Bronchial epithelial cell (primary cell): ENCODE results near the gene GRM5. TPM values are rescaled to one million over a fixed set of nuclear protein-coding genes. Genes with fewer than 3 reads are reported as not detected.
"Not testable (repeated sequence)": the region's sequence is repeated elsewhere in the genome, so short reads cannot be mapped to it uniquely, and the experiment has no call there.

Source experiments
- DNase-seq: peaks from one replicate; pipeline ENCODE4 v3.0.0-alpha.2; 2010; ENCODE audit warnings: low read depth
- FAIRE-seq: peaks from 2 replicates; lab custom pipeline; 2011; peaks lifted over from hg19 to GRCh38; lab: Jason Lieb, UNC
- H3K27me3 ChIP-seq: 2 replicates; pipeline ENCODE4 v1.5.1; 2011; ENCODE audit warnings: low read length; ENCODE audit not compliant: control insufficient read depth, insufficient read depth
- H3K36me3 ChIP-seq: 2 replicates; pipeline ENCODE4 v1.5.1; 2011; ENCODE audit warnings: low read length; ENCODE audit not compliant: control insufficient read depth, insufficient read depth
- H3K4me3 ChIP-seq: 2 replicates; pipeline ENCODE4 v1.5.1; 2011; ENCODE audit warnings: mild to moderate bottlenecking, low read depth, low read length, control low read depth
- CTCF ChIP-seq: IDR thresholded peaks from 2 replicates; pipeline ENCODE4 v1.5.1; 2011; ENCODE audit warnings: mild to moderate bottlenecking, moderate library complexity, low read length, control low read depth, inconsistent platforms; ENCODE audit not compliant: insufficient read depth, severe bottlenecking
- total RNA-seq: library from RNA; depleted of rRNA; stranded (reverse); fragments of >200 nt; gene quantifications from 2 replicates; pipeline ENCODE4 v1.2.1, GENCODE V29; 2014

Gene GRM5
- total RNA-seq, 1 donor from 2014 or later = not detected

DNA sequence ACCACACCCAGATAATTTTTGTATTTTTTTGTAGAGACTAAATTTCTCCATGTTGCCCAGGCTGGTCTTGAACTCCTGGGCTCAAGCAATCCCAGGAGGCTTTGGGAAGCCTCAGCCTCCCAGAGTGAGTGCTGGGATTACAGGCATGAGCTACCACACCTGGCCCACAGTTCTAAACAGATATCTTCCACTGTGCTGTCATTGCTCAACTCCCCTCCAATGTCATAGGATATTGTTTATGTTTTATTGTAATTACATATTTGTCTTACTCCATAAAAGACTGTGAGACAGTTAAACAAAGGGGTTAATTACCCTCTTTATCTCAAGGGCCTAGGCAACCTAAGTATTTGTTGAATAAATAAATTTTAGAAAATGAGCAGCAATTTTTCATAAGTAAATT is 204.2 kb downstream of the GRM5 start:
- Histone ChIP-seq H3K4me3 (no peak overlapping the region), H3K27me3 (no peaks in the 10 kb centered on the region), H3K36me3 (no peaks in the 10 kb centered on the region)
- no peak for TF ChIP-seq CTCF
- FAIRE-seq = no peak
- no peak for DNase-seq

DNA sequence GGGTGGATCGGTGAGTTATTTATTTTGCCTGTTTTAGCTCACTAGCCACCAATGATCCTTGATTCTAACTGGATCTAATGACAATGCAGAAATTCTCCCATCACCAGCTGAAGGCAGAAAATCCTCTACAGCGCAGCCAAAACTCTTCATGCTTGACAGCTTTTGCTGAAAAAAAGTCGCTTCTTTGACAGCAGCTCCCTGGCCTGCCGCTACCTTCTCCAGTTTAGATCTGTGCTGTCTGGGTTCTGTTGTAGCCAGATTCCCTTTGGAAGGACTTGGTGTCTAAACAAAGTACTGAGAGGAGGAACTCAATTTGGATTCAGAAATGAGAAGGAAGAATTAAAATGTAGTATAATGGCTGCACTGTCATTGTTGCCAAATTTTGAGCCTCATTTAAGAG is 205.4 kb downstream of the GRM5 start:
- H3K4me3 ChIP-seq, DNase-seq, H3K27me3 ChIP-seq, H3K36me3 ChIP-seq: not testable (repeated sequence)
- peak; percentile 52 for FAIRE-seq

- not testable (repeated sequence) for H3K27me3 ChIP-seq, DNase-seq, H3K36me3 ChIP-seq, H3K4me3 ChIP-seq, FAIRE-seq
Measured at GRCh38 chr11:88853963-88854362, 211.8 kb downstream of the GRM5 start.

- FAIRE-seq, H3K27me3 ChIP-seq, H3K36me3 ChIP-seq, DNase-seq, H3K4me3 ChIP-seq: not testable (repeated sequence)
Measured at GRCh38 chr11:88851547-88851946, 214.2 kb downstream of the GRM5 start.

- peak; percentile 72 for FAIRE-seq
- not testable (repeated sequence) for DNase-seq, H3K4me3 ChIP-seq, H3K27me3 ChIP-seq, H3K36me3 ChIP-seq
Measured at GRCh38 chr11:88849773-88850172, 216.0 kb downstream of the GRM5 start.

- Histone ChIP-seq H3K27me3 (no peaks in the 10 kb centered on the region), H3K4me3 (no peak overlapping the region), H3K36me3 (no peaks in the 10 kb centered on the region)
- FAIRE-seq = no peak
- no peak for TF ChIP-seq CTCF
- DNase-seq = peak; percentile 76
Measured at GRCh38 chr11:88849368-88849767, 216.4 kb downstream of the GRM5 start.

DNA sequence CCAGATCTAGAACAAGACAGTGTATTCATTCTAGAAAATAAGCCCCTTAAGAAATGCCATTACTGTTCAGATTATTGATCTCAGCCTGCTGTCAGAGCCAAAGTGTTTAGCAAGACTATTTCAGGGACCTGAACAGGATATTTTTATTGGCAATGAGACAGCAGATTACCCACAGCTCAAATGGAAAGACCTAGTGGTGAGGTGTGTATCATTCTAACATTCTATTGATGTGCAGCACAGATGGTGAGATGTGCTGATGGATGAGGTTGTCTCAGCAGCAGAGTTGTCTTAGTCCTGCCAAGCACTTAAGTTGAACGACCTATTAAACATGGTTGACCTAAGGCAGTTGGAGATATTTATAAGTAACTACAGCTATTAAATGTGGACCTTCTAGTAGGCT is 219.5 kb downstream of the GRM5 start:
- H3K27me3 ChIP-seq, DNase-seq, H3K36me3 ChIP-seq, H3K4me3 ChIP-seq: not testable (repeated sequence)
- FAIRE-seq = peak; percentile 40

GRCh38 chr11:88844941-88845340 is 220.8 kb downstream of the GRM5 start:
- DNase-seq, H3K4me3 ChIP-seq, H3K36me3 ChIP-seq, FAIRE-seq, H3K27me3 ChIP-seq: not testable (repeated sequence)

- not testable (repeated sequence) for H3K27me3 ChIP-seq, H3K4me3 ChIP-seq, FAIRE-seq, DNase-seq, H3K36me3 ChIP-seq
Measured at GRCh38 chr11:88843766-88844426, 221.9 kb downstream of the GRM5 start.

DNA sequence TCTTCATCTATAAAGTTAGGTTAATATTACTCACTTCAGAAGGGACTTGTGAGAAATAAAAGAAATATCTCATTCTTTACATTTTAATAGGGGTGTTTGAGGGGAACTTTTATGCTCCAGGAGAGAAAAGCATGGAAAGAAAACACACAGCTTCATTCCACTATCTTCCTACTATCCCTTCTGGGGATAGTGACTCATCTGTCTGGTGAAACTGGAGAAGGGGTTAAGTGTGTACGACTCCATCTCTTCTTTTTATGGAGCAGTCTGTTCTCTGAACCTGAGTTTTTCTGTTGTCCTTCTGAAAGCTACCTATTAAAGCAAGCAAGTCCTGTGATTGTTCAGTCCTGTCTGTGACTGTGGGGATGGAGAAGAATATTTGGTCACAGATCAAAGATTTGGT is 227.6 kb downstream of the GRM5 start:
- DNase-seq = peak; percentile 2
- not testable (repeated sequence) for H3K36me3 ChIP-seq, FAIRE-seq, H3K4me3 ChIP-seq, H3K27me3 ChIP-seq

DNA sequence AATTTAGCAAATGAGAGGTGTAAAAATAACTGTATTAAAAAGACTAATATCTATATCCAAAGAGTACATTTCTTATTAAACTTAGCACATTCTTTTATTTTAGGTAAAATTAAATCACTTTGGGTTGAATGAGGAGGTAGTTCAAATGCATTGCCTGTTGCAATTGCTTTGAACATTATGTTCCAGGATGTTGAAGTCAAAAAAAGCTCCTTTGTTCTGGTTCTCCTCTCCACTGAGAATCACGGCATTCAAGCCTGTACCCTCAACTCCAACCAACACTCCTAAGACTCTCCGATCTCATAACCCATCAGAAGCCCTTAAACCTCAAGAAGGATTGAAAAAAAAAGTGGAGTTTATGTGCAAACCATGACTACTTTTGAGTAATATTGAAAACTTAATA is 230.1 kb downstream of the GRM5 start:
- FAIRE-seq = not testable (repeated sequence)

More for the DNA sequence above, 230.1 kb downstream of the GRM5 start:
- H3K27me3 ChIP-seq, H3K36me3 ChIP-seq, H3K4me3 ChIP-seq, DNase-seq: not testable (repeated sequence)
